Measurements from ENCODE around the gene PPP1R17. TPM values are rescaled to one million over a fixed set of nuclear protein-coding genes. Genes with fewer than 3 reads are reported as not detected.

PPP1R17 gene
- total and polyA plus RNA-seq, 7 donors, result not detected

- DNase-seq (no peak), ATAC-seq (no peak)
- Histone ChIP-seq H3K36me3 (ENCODE audit: insufficient read depth in 1 of 2, low read depth in 1 of 2) (no peaks in the 10 kb centered on the region), H3K27me3 (ENCODE audit: insufficient read depth in 3 of 3, low read length in 2 of 3) (peaks cover 0 to 2% (median 0%) of the 10 kb centered on the region in 3 donors), H3K4me1 (no peaks in the 10 kb centered on the region), H3K4me3 (no peak overlapping the region), H3K27ac (no peak overlapping the region), H3K9me3 (no peaks in the 10 kb centered on the region)
- no peak for TF ChIP-seq CTCF (IDR thresholded peaks at IDR 0.05)
- intact Hi-C loops (cut with DNase I), result no loop called here
- WGBS, 3 donors, result 74 to 78% (median 75%) methylated on average over 3 of the region's 3 CpGs
Measured at GRCh38 chr7:31705377-31705776, 18.4 kb downstream of the PPP1R17 start.

- H3K9me3 ChIP-seq, result no peaks in the 10 kb centered on the region
- no peaks in the 10 kb centered on the region for H3K4me1 ChIP-seq
- no peak for ATAC-seq
- no peak overlapping the region for H3K4me3 ChIP-seq
- peaks cover 0 to 2% (median 0%) of the 10 kb centered on the region in 3 donors for H3K27me3 ChIP-seq (ENCODE audit: insufficient read depth in 3 of 3, low read length in 2 of 3)
- intact Hi-C loops (cut with DNase I), result no loop called here
- DNase-seq, result no peak
- TF ChIP-seq CTCF (IDR thresholded peaks at IDR 0.05), result no peak
- no peaks in the 10 kb centered on the region for H3K36me3 ChIP-seq (ENCODE audit: insufficient read depth in 1 of 2, low read depth in 1 of 2)
- WGBS, 3 donors, result 38 to 43% (median 39%) methylated on average over 5 of the region's 5 CpGs
- H3K27ac ChIP-seq, result no peak overlapping the region
Measured at GRCh38 chr7:31707089-31707488, 20.1 kb downstream of the PPP1R17 start.

- Histone ChIP-seq H3K4me3 (no peak overlapping the region), H3K36me3 (ENCODE audit: insufficient read depth in 1 of 2, low read depth in 1 of 2) (no peaks in the 10 kb centered on the region), H3K27me3 (ENCODE audit: insufficient read depth in 3 of 3, low read length in 2 of 3) (peaks cover 0 to 2% (median 0%) of the 10 kb centered on the region in 3 donors), H3K9me3 (no peaks in the 10 kb centered on the region), H3K4me1 (no peaks in the 10 kb centered on the region), H3K27ac (no peak overlapping the region)
- TF ChIP-seq CTCF (IDR thresholded peaks at IDR 0.05), result no peak
- DNase-seq, result no peak
- ATAC-seq, result no peak
- 48 to 54% (median 52%) methylated on average over 1 of the region's 1 CpG for WGBS, 3 donors
- intact Hi-C loops (cut with DNase I), result no loop called here
Measured at GRCh38 chr7:31710171-31710570, 23.2 kb downstream of the PPP1R17 start.

GRCh38 chr7:31716355-31716754 lies 29.3 kb downstream of the PPP1R17 start:
- 64 to 76% (median 70%) methylated on average over 1 of the region's 1 CpG for WGBS, 3 donors
- H3K4me1 ChIP-seq, result no peaks in the 10 kb centered on the region
- intact Hi-C loops (cut with DNase I), result no loop called here
- DNase-seq (no peak), ATAC-seq (no peak)
- no peaks in the 10 kb centered on the region for H3K9me3 ChIP-seq
- H3K4me3 ChIP-seq, result no peak overlapping the region
- TF ChIP-seq CTCF (IDR thresholded peaks at IDR 0.05), result no peak
- H3K36me3 ChIP-seq (ENCODE audit: insufficient read depth in 1 of 2, low read depth in 1 of 2), result no peaks in the 10 kb centered on the region
- peaks cover 0 to 2% (median 0%) of the 10 kb centered on the region in 3 donors for H3K27me3 ChIP-seq (ENCODE audit: insufficient read depth in 3 of 3, low read length in 2 of 3)
- no peak overlapping the region for H3K27ac ChIP-seq

GRCh38 chr7:31720366-31720765 lies 33.4 kb downstream of the PPP1R17 start:
- peaks cover 0 to 4% (median 0%) of the 10 kb centered on the region in 3 donors for H3K27me3 ChIP-seq (ENCODE audit: insufficient read depth in 3 of 3, low read length in 2 of 3)
- TF ChIP-seq CTCF (IDR thresholded peaks at IDR 0.05), result no peak
- H3K4me3 ChIP-seq, result no peak overlapping the region
- 54 to 58% (median 57%) methylated on average over 8 of the region's 8 CpGs for WGBS, 3 donors
- ATAC-seq (no peak), DNase-seq (no peak)
- no peaks in the 10 kb centered on the region for H3K9me3 ChIP-seq
- intact Hi-C loops (cut with DNase I), result no loop called here
- H3K4me1 ChIP-seq, result no peaks in the 10 kb centered on the region
- H3K27ac ChIP-seq, result no peak overlapping the region
- no peaks in the 10 kb centered on the region for H3K36me3 ChIP-seq (ENCODE audit: insufficient read depth in 1 of 2, low read depth in 1 of 2)
